HG02588 (cell line): ENCODE measurements around the gene KRT10.
"Not testable (repeated sequence)": the region's sequence is repeated elsewhere in the genome, so short reads cannot be mapped to it uniquely, and the experiment has no call there.

Experiments used
- ATAC-seq: cut with Tn5 transposase; IDR thresholded peaks from one replicate; pipeline ENCODE4 v1.9.1; 2021; ENCODE audit warnings: mild to moderate bottlenecking, moderate library complexity; ENCODE audit not compliant: unreplicated experiment

Gene KRT10

GRCh38 chr17:40833882-40834281 is 11.5 kb upstream of the KRT10 start:
- no peak for ATAC-seq

DNA sequence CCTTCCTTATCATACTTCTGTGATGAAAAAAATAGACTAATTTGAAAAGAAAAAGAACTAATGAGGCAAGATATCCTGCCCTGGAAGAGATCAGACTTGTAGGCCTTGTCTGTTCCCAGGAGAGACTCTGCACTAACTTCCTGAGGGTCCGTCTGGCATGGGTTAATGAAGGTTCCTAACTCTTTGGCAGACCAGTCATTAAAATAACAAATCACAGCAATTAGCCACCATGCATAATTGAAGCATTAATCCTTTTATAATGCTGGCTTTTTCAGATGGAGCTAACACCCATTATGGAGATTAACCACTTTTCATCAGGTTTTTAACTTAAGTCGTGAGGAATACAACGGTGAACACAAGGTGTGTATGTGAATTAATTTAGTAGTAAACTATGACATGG is 10.4 kb upstream of the KRT10 start:
- no peak for ATAC-seq

- ATAC-seq, result no peak
These were observed 7.8 kb upstream of the KRT10 start for GRCh38 chr17:40830085-40830776.

- ATAC-seq, result no peak
These were observed 6.1 kb upstream of the KRT10 start for GRCh38 chr17:40828454-40829044.

- no peak for ATAC-seq
These were observed 5.5 kb upstream of the KRT10 start for GRCh38 chr17:40827746-40828453.

DNA sequence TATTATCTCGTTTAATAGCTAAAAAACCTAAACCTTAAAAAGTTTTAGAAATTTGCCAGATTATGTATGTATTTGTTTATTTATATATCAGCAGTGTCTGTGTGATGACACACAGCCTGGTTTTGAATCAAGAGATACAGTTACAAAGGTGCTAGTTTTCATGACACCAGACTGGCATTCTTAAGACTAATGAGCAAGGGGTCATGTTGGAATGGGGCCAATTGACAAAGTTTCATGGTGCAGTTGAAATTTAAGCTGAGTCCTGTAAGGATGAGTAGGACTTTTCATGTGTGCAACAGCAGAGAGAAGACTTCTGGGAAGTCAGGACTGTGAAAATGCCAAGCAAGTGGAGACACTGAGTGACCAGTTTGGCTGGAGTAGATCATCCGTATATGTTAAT is 3.2 kb upstream of the KRT10 start:
- no peak for ATAC-seq

DNA sequence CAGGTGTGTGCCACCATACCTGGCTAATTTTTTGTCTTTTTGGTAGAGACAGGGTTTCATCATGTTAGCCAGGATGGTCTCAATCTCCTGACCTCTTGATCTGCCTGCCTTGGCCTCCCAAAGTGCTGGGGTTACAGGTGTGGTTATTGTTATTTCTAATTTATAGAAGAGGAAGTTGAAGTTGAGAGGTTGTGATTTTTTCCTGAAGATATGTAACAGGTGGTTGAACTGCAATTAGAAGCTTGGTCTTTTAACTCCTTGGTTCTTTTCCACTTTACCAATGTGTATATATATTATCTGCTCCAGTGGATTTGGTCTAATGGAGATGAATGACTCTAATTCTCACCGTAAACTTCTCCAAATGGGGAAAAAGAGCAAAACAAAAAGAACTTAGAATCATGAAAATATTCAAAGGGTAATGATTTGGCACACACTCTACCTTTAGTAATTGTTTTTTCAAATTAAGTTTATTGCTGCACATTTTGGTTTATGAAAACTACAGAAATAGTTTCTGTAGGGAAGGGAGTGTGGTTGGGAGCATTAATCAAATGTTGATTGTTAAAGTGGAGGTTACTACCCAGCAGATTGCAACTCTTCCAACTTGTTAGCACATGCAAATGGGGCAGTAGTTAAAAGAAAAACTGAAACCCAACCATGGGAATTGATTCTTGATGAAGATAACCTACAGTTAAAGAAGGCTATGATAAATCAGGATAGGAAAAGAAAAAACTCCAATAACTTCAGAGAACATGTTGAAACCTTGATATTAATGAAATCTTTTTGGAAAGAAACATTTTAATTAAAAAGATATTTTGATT is 1.8 kb upstream of the KRT10 start:
- ATAC-seq, result no peak

- no peak for ATAC-seq
These were observed 878 bp downstream of the KRT10 start for GRCh38 chr17:40821536-40821935.

DNA sequence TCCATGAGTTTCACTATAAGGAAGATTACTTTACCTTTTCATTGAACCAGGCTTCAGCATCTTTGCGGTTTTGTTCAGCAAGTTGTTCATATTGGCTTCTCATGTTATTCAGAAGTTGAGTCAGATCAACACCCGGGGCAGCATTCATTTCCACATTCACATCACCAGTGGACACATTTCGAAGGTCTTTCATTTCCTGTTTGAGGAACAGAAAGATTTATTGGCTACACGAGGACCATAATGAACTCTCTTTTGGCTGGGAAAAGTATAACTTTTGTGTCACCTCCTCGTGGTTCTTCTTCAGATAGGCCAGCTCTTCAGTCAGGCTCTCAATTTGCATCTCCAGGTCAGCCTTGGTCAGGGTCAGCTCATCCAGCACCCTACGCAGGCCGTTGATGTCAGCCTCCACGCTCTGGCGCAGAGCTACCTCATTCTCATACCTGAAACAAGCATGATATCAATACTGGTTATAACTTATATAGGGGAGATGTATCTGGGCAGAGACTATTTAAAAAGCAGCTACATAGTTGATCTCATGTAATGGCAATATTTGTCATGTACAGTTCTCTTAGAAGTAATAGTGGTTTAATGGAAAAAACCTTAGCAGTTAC is 2.1 kb downstream of the KRT10 start:
- ATAC-seq, result no peak

- no peak for ATAC-seq
These were observed 2.8 kb downstream of the KRT10 start for GRCh38 chr17:40819528-40820125.

DNA sequence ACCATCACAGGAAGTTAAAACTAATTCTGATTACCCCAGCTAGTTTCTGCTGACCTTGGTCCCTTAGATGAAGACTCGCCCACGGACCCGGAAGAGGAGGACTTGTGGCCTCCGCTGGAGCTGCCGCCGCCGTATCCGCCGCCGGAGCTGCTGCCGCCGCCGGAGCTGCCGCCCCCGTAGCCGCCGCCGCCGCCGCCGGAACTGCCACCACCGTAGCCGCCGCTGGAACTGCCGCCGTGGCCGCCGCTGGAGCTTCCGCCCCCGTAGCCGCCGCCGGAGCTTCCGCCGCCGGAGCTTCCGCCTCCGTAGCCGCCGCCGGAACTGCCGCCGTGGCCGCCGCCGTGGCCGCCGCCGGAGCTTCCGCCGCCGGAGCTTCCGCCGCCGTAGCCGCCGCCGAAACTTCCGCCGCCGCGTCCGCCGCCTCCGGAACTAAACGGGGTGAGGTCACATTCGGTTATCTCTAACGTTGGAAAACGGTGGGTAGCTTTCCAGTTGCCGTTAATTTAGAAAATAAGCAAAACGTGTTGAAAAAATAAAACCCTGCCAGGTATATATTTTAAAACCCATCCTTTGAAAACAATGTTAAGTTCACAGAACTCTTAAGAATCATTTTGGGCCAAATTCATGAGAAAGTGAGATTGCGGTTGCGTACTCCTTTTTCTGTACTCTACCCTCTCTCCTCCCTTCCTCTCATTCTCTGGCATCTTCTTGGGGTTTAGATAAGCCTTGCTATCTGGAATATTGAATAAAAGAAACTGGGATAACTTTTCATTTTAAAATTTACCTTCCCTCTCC is 3.5 kb downstream of the KRT10 start:
- peak; percentile 74 for ATAC-seq

- ATAC-seq, result no peak
These were observed 4.1 kb downstream of the KRT10 start for GRCh38 chr17:40818343-40818732.

DNA sequence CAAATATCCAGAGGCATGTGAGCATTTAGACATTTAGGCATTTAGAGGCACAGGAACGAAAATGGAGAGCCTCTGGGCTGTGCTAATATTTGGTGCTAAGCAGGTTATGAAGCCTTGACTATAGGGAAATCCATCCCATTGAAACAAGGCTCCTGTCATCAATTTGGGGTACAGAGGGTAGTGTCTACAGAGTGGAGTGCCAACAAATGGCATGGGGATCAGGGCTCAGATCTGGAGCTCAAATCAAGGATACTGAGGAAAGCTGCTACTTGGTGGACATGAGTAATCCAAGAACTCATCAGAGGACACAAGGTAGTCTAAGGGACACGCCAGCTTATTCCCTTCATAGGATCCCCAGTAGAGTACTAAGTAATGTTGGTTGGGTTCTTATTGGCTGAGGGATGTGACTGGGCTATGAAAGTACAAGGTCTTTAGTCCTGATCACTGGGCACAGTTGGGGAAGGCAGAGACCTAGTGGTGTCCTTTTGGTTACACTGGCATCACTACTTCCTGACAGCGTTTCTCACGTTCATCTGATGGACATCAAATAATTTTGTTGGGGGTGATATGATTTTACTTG is 5.2 kb downstream of the KRT10 start:
- no peak for ATAC-seq

DNA sequence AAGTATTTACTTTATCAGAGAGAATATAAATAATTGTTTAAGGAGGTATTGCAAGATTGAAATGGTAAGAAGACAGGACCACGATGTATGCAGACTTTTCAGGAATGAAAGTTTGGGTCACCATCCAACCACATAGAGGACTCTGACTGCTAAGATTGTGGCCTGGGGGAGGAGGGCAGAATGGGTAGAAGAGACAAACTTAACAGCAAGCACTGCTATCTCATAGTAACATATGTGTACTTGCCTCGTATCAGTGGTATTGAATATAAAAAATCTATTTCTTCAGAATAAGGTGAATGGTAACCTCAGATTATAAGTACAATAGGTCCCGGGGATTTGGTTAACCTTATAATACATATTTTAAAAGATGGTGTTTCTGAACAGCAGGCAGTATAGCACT is 5.8 kb downstream of the KRT10 start:
- ATAC-seq, result no peak

GRCh38 chr17:40815381-40815780 is 7.0 kb downstream of the KRT10 start:
- ATAC-seq, result no peak

DNA sequence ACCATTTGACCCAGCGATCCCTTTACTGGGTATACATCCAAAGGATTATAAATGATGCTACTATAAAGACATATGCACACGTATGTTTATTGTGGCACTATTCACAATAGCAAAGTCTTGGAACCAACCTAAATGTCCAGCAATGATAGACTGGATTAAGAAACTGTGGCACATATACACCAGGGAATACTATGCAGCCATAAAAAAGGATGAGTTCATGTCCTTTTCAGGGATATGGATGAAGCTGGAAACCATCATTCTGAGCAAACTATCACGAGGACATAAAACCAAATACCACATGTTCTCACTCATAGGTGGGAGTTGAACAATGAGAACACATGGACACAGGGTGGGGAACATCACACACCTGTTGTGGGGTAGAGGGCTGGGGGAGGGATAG is 7.8 kb downstream of the KRT10 start:
- ATAC-seq, result not testable (repeated sequence)

GRCh38 chr17:40813804-40814203 is 8.6 kb downstream of the KRT10 start:
- ATAC-seq, result no peak

GRCh38 chr17:40812639-40813038 is 9.8 kb downstream of the KRT10 start:
- ATAC-seq, result no peak

DNA sequence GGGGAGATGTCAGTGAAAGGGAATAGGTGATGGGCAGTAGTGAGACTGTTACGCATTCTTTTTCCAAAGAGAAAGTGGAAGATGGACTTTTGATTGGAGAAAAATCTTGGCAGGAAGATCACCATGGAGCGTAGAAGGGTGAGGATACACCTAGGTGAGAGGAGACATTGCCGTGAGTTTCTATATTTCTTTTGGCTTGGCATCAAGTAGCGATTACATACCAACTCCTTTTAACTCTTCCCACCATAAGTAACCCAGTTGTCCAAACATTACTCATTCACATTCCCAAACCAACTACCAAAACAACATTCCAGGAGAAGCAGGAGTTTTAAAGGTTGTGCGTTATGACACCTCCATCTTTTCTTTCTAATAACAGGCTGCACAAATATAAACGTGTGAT is 11.9 kb downstream of the KRT10 start:
- no peak for ATAC-seq
